Measurements from ENCODE around the gene CNTNAP5.

Gene CNTNAP5

GRCh38 chr2:124025171-124025580 lies at the start of gene CNTNAP5:
Gene CNTNAP5, plus strand, starts transcription at chr2:124025287. Its CDS starts 364 bp downstream, at chr2:124025651.
- DNase-seq = no peak

- DNase-seq = no peak
Measured at GRCh38 chr2:123976054-123976648, 48.9 kb upstream of the CNTNAP5 start.

- peak in 1 of 2 experiments; percentile 12 for DNase-seq
Measured at GRCh38 chr2:123993728-123994323, 31.3 kb upstream of the CNTNAP5 start.

GRCh38 chr2:123999681-124000080 lies 25.4 kb upstream of the CNTNAP5 start:
- no peak for DNase-seq

GRCh38 chr2:124001696-124002430 lies 23.2 kb upstream of the CNTNAP5 start:
- DNase-seq = no peak

- no peak for DNase-seq
Measured at GRCh38 chr2:124018890-124019289, 6.2 kb upstream of the CNTNAP5 start.

GRCh38 chr2:124024561-124025170 lies 421 bp upstream of the CNTNAP5 start:
- DNase-seq = no peak

- no peak for DNase-seq
Measured at GRCh38 chr2:124025891-124026434, 876 bp downstream of the CNTNAP5 start.

- no peak for DNase-seq
Measured at GRCh38 chr2:124026503-124026902, 1.4 kb downstream of the CNTNAP5 start.

GRCh38 chr2:124027182-124027581 lies 2.1 kb downstream of the CNTNAP5 start:
- DNase-seq = peak; percentile 1 to 53

GRCh38 chr2:124032799-124033198 lies 7.7 kb downstream of the CNTNAP5 start:
- no peak for DNase-seq

GRCh38 chr2:124034265-124034664 lies 9.2 kb downstream of the CNTNAP5 start:
- no peak for DNase-seq

- no peak for DNase-seq
Measured at GRCh38 chr2:124035001-124035400, 9.9 kb downstream of the CNTNAP5 start.

GRCh38 chr2:124039032-124039431 lies 13.9 kb downstream of the CNTNAP5 start:
- DNase-seq = no peak

- no peak for DNase-seq
Measured at GRCh38 chr2:124039762-124040291, 14.7 kb downstream of the CNTNAP5 start.

- no peak for DNase-seq
Measured at GRCh38 chr2:124045894-124046293, 20.8 kb downstream of the CNTNAP5 start.

- DNase-seq = no peak
Measured at GRCh38 chr2:124046332-124046731, 21.2 kb downstream of the CNTNAP5 start.

GRCh38 chr2:124048102-124048501 lies 23.0 kb downstream of the CNTNAP5 start:
- no peak for DNase-seq

- no peak for DNase-seq
Measured at GRCh38 chr2:124048664-124049063, 23.6 kb downstream of the CNTNAP5 start.

GRCh38 chr2:124049136-124049535 lies 24.0 kb downstream of the CNTNAP5 start:
- no peak for DNase-seq

GRCh38 chr2:124050833-124051497 lies 25.9 kb downstream of the CNTNAP5 start:
- no peak for DNase-seq

GRCh38 chr2:124053796-124054195 lies 28.7 kb downstream of the CNTNAP5 start:
- no peak for DNase-seq

GRCh38 chr2:124063596-124063995 lies 38.5 kb downstream of the CNTNAP5 start:
- no peak for DNase-seq

All from SW 1271 (cell line).